HAP-1 (cell line): ENCODE data around the gene C5AR1.
"Not testable (repeated sequence)": the region's sequence is repeated elsewhere in the genome, so short reads cannot be mapped to it uniquely, and the experiment has no call there.

ENCODE experiments used
- DNase-seq, 2 experiments: peaks; one replicate each; pipeline ENCODE4 v3.0.0-alpha.2; 2016 to 2020; ENCODE audit warnings: low spot score in 2 of 2
- H3K27me3 ChIP-seq: fragments of 250-450 bp; sonication (Bioruptor Pico); 2 replicates; pipeline ENCODE4 v1.5.1; 2020; ENCODE audit warnings: low read depth, mild to moderate bottlenecking, moderate library complexity
- H3K36me3 ChIP-seq: fragments of 250-450 bp; sonication (Bioruptor Pico); replicated peaks from 2 replicates; pipeline ENCODE4 v1.5.1; 2020; ENCODE audit warnings: mild to moderate bottlenecking
- H3K4me1 ChIP-seq: fragments of 250-450 bp; sonication (Bioruptor Pico); 2 replicates; pipeline ENCODE4 v1.5.1; 2020; ENCODE audit warnings: mild to moderate bottlenecking
- H3K4me3 ChIP-seq: fragments of 250-450 bp; sonication (Bioruptor Pico); 2 replicates; pipeline ENCODE4 v1.5.1; 2020; ENCODE audit warnings: mild to moderate bottlenecking, moderate library complexity
- H3K9me3 ChIP-seq: fragments of 250-450 bp; sonication (Bioruptor Pico); 2 replicates; pipeline ENCODE4 v1.5.1; 2020; ENCODE audit warnings: mild to moderate bottlenecking, moderate library complexity
- in situ Hi-C: fragments of 300-500 bp; cut with MboI; formaldehyde crosslinking; loops from 3 replicates; pipeline ENCODE4 v1.14.3; 2020; ENCODE audit warnings: low sequenced_read_pairs, inconsistent platforms, mixed read lengths

C5AR1 gene

DNA sequence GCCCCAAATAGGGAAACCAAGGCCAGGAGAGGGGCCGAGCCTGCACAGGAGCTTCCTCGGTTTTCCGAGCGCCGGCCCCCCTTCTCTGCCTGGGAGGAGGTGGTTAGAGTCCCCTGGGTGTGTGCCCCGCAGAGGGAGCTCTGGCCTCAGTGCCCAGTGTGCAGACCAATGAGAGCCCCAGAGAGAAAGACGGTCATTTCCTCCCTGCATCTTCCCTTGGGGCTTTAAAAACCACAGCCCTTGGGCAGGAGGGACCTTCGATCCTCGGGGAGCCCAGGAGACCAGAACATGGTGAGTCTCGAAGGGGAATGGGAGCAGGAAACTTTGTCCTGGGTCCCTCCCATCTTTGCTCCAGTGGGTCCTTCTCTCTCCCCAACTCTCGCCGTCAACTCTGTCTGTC lies at the start of gene C5AR1:
Gene C5AR1 (plus strand): TSS at position 254 of the 400 bp plus-strand sequence. CDS start 35 bp downstream, at position 289.
- H3K4me3 ChIP-seq = no peak within 1 kb of the TSS
- H3K36me3 ChIP-seq = no peaks in the 10 kb centered on the region
- in situ Hi-C loops = no loop called here
- no peak for DNase-seq
- H3K9me3 ChIP-seq = no peaks in the 10 kb centered on the region
- H3K4me1 ChIP-seq = peaks cover 3% of the 10 kb centered on the region; the same call in 1 of the 2 replicates
- no peaks in the 10 kb centered on the region for H3K27me3 ChIP-seq

DNA sequence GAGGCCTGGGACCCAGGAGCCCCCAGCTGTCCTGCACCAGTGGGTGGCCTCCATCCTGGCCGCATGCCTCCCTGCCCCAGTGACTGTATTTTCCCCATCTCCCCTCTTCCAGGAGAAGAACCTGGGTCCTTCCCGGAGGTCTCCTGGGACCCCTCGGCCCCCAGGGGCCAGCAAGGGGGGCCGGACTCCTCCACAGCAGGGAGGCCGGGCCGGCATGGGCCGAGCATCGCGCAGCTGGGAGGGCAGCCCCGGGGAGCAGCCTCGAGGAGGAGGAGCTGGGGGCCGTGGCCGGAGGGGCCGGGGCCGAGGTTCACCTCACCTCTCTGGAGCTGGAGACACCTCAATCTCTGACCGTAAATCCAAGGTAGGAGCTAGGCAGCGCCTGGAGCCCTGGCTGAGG lies 49.2 kb upstream of the C5AR1 start:
- Histone ChIP-seq H3K27me3 (no peaks in the 10 kb centered on the region), H3K4me3 (no peak overlapping the region), H3K36me3 (peaks cover 61% of the 10 kb centered on the region), H3K4me1 (peaks cover 15% of the 10 kb centered on the region), H3K9me3 (no peaks in the 10 kb centered on the region)
- in situ Hi-C loops = no loop called here
- no peak for DNase-seq

DNA sequence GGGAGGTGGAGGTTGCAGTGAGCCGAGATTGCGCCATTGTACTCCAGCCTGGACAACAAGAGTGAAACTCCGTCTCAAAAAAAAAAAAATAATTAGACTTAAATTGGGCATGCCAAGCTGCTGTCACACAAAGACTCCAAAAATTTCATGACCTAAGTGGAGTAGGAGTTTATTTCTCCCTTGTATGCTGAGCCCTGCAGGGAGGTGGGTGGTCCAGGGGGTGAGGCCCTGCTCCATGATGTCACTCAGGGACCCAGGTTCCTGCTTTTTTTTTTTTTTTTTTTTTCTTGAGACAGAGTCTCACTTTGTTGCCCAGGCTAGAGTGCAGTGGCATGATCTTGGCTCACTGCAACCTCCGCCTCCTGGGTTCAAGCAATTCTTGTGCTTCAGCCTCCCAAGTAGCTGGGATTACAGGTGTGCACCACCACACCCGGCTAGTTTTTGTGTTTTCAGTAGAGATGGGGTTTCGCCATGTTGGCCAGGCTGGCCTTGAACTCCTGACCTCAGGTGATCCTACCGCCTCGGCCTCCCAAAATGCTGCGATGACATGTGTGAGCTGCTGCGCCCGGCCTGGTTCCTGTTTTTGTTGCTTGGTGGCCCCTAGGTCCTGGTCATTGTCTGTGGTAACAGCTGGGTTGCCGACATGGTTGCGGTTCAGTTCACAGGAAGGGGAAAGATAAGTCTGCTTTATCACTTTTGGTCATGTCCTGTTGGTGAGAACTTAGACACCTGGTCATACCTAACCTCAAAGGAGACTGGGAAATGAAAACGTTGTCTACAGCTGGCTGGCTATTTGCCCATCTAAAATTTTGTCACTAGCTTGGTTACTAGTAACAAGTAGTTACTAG lies 47.5 kb upstream of the C5AR1 start:
- H3K9me3 ChIP-seq, H3K4me3 ChIP-seq, DNase-seq, in situ Hi-C loops, H3K4me1 ChIP-seq, H3K27me3 ChIP-seq: not testable (repeated sequence)
- H3K36me3 ChIP-seq = peaks cover 67% of the 10 kb centered on the region

DNA sequence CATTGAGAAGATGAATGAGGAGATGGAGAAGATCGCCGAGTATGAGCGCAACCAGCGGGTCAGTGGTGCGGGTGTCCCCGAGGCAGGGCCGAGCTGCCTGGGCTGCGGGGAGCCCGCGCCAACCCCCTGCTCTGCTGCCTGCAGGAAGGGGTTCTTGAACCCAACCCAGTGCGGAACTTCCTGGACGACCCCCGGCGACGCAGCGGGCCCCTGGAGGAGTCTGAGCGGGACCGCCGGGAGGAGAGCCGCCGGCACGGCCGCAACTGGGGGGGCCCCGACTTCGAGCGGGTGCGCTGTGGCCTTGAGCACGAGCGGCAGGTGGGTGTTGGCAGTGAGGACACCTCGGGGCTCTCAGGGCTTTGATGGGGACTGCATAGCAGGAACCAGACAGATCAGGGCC lies 45.0 kb upstream of the C5AR1 start:
- Histone ChIP-seq H3K27me3 (no peaks in the 10 kb centered on the region), H3K36me3 (peaks cover 54% of the 10 kb centered on the region), H3K4me3 (no peak overlapping the region), H3K9me3 (no peaks in the 10 kb centered on the region), H3K4me1 (no peaks in the 10 kb centered on the region)
- no peak for DNase-seq
- in situ Hi-C loops = no loop called here

DNA sequence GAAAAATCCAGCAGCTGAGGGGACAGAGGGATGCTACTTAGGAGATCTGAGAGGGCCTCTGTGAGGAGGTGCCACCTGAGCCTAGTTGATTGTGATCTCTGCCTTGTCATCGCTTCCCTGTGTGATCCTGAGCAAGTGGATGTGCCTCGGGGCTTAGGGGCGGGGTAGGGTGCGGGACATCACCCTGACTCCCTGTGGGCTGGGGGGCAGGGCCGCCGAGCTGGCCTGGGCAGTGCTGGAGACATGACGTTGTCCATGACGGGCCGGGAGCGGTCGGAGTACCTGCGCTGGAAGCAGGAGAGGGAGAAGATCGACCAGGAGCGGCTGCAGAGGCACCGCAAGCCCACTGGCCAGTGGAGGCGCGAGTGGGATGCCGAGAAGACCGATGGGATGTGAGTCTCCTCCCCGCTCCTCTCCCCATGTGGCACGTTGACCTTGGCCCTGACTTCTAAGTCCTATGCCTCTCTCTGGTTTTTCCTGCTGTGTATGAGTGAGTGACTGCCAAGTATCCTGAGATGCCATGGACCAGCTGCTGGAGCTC lies 43.2 kb upstream of the C5AR1 start:
- Histone ChIP-seq H3K4me1 (no peaks in the 10 kb centered on the region), H3K36me3 (peaks cover 46% of the 10 kb centered on the region), H3K9me3 (no peaks in the 10 kb centered on the region), H3K4me3 (no peak overlapping the region), H3K27me3 (no peaks in the 10 kb centered on the region)
- no peak for DNase-seq
- in situ Hi-C loops = no loop called here

DNA sequence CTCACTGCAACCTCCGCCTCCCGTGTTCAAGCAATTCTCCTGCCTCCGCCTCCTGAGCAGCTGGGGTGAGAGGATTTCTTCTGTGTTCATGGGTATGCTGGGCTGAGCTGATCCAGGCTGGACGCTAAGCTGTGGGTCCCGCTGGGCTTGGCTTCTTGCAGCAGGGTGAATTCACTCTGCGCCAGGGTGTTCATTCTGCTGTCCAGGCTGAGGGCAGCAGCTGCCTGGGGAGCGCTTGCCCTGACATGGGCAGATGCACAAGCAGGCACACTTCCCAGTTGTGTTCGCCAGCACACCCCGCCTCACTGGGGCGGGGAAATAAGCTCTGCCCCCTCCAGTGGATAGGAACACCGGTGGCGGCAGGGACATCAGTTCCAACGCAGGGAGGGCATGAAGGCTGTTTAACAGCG lies 42.3 kb upstream of the C5AR1 start:
- Histone ChIP-seq H3K9me3 (no peaks in the 10 kb centered on the region), H3K36me3 (peaks cover 44% of the 10 kb centered on the region), H3K27me3 (no peaks in the 10 kb centered on the region), H3K4me3 (no peak overlapping the region), H3K4me1 (peaks cover 3% of the 10 kb centered on the region)
- no peak for DNase-seq
- in situ Hi-C loops = no loop called here

DNA sequence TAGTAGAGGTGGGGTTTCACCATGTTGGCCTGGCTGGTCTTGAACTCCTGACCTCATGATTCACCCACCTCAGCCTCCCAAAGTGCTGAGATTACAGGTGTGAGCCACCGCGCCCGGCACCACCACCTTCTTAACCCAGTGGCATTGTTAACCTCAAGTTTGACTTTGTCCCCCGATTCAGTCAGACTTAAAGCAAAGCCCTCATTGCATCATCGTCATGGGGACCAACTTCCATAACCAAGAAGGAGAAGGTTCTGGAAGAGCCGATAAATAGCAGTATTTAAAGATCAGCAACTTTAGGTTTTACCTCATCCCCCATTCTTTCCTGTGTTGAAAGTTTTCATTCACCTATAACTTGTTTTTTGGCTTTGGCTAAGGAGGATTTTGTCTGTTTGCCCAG lies 41.6 kb upstream of the C5AR1 start:
- peaks cover 40% of the 10 kb centered on the region for H3K36me3 ChIP-seq
- no peak for DNase-seq
- H3K27me3 ChIP-seq = no peaks in the 10 kb centered on the region
- H3K4me3 ChIP-seq = no peak overlapping the region
- in situ Hi-C loops = no loop called here
- peaks cover 8% of the 10 kb centered on the region for H3K4me1 ChIP-seq
- no peaks in the 10 kb centered on the region for H3K9me3 ChIP-seq

DNA sequence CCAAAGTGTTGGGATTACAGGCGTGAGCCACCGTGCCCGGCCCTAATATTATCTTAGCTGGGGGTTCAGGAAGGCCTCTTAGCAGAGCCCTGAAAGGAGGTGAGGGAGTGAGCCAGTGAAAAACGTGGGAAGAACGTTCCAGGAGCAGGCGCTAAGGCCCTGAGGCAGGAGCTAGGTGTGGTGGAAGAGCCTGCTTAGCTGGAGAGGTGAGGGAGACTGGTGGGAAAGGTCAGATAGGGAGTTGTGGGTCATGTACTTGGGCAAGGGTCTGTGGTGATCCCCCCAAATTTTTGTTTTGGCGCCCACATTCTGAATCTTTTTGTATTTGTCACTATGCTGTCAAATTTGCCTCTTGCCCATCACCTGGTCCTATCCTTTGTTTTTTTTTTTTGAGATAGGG lies 40.1 kb upstream of the C5AR1 start:
- no peak overlapping the region for H3K4me3 ChIP-seq
- DNase-seq = no peak
- peaks cover 8% of the 10 kb centered on the region for H3K4me1 ChIP-seq
- peaks cover 29% of the 10 kb centered on the region for H3K36me3 ChIP-seq
- H3K27me3 ChIP-seq = no peaks in the 10 kb centered on the region
- H3K9me3 ChIP-seq = no peaks in the 10 kb centered on the region
- in situ Hi-C loops = no loop called here

DNA sequence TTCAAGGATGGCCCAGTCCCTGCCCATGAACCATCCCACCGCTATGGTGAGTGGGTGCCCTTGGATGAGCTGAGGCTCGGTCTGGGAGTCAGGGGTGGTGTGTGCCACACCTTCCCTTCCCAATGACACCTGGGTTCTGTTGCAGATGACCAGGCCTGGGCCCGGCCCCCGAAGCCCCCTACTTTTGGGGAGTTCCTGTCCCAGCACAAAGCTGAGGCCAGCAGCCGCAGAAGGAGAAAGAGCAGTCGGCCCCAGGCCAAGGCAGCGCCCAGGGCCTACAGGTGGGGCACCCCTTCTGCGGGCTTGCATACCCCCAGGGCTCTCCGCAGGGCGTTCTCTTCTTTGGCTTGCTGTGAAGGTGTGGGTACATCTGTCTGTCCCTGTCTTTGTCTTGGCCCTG lies 39.3 kb upstream of the C5AR1 start:
- Histone ChIP-seq H3K4me3 (no peak overlapping the region), H3K9me3 (no peaks in the 10 kb centered on the region), H3K4me1 (peaks cover 9% of the 10 kb centered on the region), H3K36me3 (peaks cover 21% of the 10 kb centered on the region), H3K27me3 (no peaks in the 10 kb centered on the region)
- DNase-seq = no peak
- in situ Hi-C loops = no loop called here

DNA sequence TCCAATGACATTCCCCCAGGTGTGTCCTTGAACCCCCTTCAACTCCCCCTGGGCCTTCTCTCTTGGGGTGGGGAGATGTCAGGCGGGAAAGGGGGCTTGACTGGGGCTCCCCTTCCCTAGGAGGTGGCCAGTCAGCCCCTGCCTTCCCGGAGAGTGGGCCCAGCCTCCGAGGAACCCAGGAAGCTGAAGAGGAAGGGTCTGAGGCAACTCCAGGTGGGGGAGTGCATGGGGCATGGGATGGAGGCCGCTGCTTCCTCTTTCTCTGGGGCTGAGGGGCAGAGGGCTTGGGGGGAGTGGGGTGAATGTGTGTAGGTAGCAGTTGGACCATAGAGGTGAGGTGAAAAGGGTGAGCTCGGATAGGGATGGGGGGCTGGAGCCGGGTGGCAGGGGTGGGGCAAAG lies 37.7 kb upstream of the C5AR1 start:
- in situ Hi-C loops = no loop called here
- Histone ChIP-seq H3K4me1 (peaks cover 19% of the 10 kb centered on the region), H3K4me3 (no peak overlapping the region), H3K9me3 (no peaks in the 10 kb centered on the region), H3K36me3 (peaks cover 15% of the 10 kb centered on the region), H3K27me3 (no peaks in the 10 kb centered on the region)
- DNase-seq = no peak

DNA sequence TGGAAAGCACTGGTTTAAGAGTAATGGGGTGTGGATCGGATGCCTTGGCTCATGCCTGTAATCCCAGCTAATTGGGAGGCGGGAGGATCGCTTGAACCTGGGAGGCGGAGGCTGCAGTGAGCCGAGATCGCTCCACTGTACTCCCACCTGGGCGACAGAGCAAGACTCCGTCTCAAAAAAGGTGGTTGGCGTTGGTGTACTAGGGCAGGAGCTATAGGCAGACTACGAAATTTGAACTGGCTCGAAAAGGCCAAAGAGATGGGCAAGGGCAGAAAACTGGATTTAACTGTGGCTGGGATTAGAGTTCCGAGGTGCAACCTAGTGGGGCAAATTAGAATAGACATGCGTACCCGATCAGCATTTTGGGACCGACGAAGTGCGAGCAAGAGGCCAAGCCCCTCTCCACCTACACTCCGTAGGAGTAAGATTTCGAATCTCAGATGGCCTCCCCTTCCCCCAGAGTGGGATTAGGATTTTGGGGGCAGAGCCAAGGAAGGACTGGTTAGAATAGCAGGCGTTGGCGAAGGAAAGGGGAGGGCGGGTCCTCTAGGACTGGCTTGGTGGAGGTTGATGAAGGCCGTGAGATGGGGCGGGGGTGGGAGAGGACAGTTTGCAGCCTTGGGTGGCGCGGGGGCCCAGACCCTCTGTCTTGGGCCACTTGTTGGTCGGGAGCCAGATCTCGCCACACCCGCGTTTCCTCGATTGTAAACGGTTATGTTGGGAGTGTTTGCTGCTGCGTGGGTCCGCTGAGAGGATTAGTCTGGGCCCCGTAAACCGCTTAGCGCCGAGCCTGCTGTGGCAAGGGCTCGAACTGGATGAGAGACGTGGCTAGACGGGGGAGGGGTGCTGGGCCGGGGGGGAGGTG lies 37.0 kb upstream of the C5AR1 start:
- in situ Hi-C loops = no loop called here
- no peaks in the 10 kb centered on the region for H3K9me3 ChIP-seq
- no peaks in the 10 kb centered on the region for H3K27me3 ChIP-seq
- H3K4me3 ChIP-seq = peak overlapping the region; percentile 65
- H3K4me1 ChIP-seq = peaks cover 19% of the 10 kb centered on the region
- peak; percentile 14 to 77 for DNase-seq
- peaks cover 11% of the 10 kb centered on the region for H3K36me3 ChIP-seq

DNA sequence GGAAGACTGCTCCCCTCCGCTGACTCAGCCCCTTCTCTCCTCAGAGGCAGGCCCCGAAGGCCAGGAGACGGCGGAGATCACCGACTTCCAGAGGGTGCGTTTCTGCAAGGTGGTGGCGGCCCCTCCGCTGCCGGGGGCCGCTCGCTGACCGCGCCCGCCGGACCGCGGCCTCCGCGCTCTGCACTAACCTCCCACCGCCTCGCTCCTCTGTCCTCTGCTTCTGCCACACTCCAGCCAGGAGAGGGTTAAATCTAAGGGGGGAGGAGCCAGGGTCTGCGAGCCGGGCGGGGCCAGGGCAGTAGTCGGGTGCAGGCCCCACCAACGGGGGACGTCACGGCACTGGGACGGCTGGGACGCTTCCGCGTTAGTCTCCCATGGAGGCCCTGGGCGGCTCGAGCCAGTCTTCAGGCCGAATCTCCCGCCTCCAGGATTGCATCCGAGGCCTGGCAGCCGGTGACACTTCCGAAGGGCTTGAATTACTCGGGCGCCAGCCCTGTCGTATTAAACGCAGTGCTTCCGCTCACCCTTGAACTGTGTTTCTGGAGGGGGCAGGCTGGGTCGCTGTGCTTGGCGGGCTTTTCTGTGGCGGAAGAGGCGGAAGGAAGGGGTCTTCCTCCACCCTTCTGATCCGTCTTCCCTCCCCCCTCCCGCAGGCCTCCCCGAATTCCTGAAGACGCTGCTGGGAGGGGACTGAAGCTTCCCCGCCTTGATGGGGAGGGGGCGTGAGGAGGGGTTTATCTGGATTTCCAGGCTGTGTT lies 36.2 kb upstream of the C5AR1 start:
- Histone ChIP-seq H3K4me1 (peaks cover 19% of the 10 kb centered on the region), H3K4me3 (peak overlapping the region; percentile 65), H3K36me3 (peaks cover 10% of the 10 kb centered on the region), H3K9me3 (no peaks in the 10 kb centered on the region), H3K27me3 (no peaks in the 10 kb centered on the region)
- in situ Hi-C loops = no loop called here
- DNase-seq = peak; percentile 94 to 97

DNA sequence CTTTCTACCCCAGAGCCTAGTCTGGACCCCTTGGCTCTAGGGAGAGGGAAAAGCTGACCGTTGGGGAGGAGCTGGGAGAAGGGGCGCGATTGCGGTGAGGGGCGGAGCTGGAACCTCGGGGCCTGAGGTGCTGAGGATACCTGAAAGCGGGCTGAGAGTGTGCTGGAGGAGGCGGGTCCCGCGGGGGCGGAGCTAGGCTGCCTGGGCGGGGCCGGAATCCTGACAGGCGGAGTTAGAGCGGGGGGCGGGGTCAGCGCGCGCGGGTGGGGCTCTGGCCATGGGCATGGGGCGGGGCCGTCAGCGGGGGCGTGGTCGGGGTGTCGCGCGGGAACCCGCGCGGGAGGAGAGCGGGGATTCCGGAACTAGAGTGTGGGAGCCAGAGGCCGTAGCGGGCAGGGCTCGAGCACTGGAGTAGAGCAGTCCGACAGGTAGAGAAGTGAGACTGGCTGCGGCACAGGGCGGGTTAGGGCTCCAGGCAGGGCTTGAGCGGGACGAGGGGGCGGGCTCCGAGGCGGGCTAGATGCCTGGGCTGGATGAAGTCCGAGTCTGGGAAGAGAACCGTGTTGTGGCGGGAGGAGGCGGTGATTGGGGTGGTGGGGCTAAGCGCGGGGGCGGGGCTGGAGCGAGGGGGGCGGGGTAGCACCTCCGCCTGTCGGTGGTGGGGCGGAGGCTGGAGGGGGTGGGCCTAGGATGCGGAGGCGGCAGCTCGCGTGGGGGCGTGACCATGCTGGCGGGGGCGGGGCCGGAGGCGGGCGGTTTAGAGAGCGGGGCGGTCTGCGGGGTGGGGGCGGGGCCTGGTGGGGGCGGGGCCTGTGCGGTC lies 35.4 kb upstream of the C5AR1 start, which contains the start of gene INAFM1:
Gene INAFM1 (plus strand): TSS at position 815 of the 820 bp plus-strand sequence. CDS start 35 bp downstream, outside the sequence.
- Histone ChIP-seq H3K4me3 (peak within 1 kb of the TSS; percentile 65), H3K27me3 (no peaks in the 10 kb centered on the region), H3K9me3 (no peaks in the 10 kb centered on the region), H3K4me1 (peaks cover 19% of the 10 kb centered on the region), H3K36me3 (peaks cover 10% of the 10 kb centered on the region)
- DNase-seq = peak; percentile 85 to 99
- in situ Hi-C loops = no loop called here
